ENCODE measurements around the gene TRIO.

Gene TRIO

DNA sequence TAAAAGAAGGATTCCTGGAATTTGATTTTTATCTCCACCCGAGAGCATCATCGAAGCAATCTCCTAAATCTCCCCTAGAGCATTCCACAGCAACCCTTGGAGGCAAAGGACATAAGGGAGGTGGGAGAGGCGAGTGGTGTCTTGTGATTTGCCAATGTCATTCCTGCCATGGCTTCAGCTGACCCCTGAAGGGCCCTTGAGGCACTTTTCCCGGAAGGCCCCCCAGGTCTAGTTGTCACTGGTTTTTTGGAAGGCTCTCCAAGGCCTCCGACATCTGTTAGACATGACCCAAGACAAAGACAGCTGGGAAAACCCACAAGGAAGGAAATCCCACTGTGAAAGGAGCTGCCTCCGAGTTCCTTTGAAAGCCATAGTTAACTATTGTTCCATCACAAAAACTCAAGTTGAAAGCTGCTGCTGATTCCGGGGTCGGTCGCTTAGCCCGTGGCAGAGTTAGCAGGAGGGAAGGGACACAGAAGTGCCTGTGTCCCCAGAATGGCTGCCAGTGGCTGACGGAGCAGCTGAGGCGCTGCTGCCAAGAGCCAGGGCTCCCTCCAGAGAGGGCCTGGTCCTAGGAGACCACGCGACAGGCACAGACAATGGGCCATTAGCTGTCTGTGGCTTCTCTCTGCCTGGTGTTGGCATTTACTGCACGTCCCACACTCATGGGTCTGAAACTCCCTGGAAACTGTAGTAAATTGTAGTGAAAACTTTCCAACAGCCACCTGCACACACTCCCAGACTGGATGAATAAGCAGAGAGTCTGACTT is 24.4 kb upstream of the TRIO start:
- Histone ChIP-seq H3K36me3 (ENCODE audit: low read length) (no peaks in the 10 kb centered on the region), H3K9me2 (replicated peaks; ENCODE audit: insufficient read depth, low read length) (no peaks in the 10 kb centered on the region), H3K27me3 (ENCODE audit: low read length) (no peaks in the 10 kb centered on the region), H3F3A (ENCODE audit: insufficient read depth) (no peaks in the 10 kb centered on the region), H3K9me3 (ENCODE audit: insufficient read depth, low read length) (no peaks in the 10 kb centered on the region), H3K9ac (ENCODE audit: low read length) (no peak overlapping the region), H3K79me2 (ENCODE audit: insufficient read depth, low read length) (no peaks in the 10 kb centered on the region), H2AFZ (ENCODE audit: low read depth, low read length, severe bottlenecking) (no peak overlapping the region), H3K4me2 (ENCODE audit: low read depth, low read length, poor library complexity, severe bottlenecking) (no peak overlapping the region), H3K4me3 (ENCODE audit: insufficient read depth, low read length, poor library complexity, severe bottlenecking) (no peak overlapping the region), H4K20me1 (ENCODE audit: low read depth, low read length) (no peaks in the 10 kb centered on the region), H3K27ac (ENCODE audit: low read depth, low read length) (no peak overlapping the region)
- no peak for TF ChIP-seq EZH2phosphoT487 (conservative IDR thresholded peaks at IDR 0.05; ENCODE audit: low read length)
- TF ChIP-seq, protein P1, sequence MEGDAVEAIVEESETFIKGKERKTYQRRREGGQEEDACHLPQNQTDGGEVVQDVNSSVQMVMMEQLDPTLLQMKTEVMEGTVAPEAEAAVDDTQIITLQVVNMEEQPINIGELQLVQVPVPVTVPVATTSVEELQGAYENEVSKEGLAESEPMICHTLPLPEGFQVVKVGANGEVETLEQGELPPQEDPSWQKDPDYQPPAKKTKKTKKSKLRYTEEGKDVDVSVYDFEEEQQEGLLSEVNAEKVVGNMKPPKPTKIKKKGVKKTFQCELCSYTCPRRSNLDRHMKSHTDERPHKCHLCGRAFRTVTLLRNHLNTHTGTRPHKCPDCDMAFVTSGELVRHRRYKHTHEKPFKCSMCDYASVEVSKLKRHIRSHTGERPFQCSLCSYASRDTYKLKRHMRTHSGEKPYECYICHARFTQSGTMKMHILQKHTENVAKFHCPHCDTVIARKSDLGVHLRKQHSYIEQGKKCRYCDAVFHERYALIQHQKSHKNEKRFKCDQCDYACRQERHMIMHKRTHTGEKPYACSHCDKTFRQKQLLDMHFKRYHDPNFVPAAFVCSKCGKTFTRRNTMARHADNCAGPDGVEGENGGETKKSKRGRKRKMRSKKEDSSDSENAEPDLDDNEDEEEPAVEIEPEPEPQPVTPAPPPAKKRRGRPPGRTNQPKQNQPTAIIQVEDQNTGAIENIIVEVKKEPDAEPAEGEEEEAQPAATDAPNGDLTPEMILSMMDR (IDR thresholded peaks at IDR 0.05; ENCODE audit: insufficient read depth, low read length, poor library complexity, severe bottlenecking): no peak

DNA sequence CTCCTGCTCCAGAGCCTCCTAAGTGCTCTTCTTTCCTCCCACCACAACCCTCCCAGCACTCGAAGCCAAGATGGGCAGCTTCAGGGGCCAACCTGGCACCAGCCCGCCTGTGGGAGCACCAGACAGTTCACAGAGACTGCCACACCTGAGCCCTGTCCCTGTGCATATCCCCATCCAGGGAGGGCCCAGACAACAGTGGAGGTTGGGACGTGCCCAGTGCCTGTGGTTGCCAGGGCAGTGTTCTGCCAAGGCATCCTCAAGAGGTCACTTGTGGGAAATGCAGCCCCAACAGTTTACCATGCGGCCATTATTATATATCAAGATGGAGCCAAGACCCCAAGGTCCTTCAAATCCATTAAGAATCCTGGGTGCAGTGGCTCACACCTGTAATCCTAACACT is 23.0 kb upstream of the TRIO start:
- no peaks in the 10 kb centered on the region for H3K27me3 ChIP-seq (ENCODE audit: low read length)
- no peaks in the 10 kb centered on the region for H3K9me2 ChIP-seq (replicated peaks; ENCODE audit: insufficient read depth, low read length)
- TF ChIP-seq, protein P1 (IDR thresholded peaks at IDR 0.05; ENCODE audit: insufficient read depth, low read length, poor library complexity, severe bottlenecking): no peak
- TF ChIP-seq EZH2phosphoT487 (conservative IDR thresholded peaks at IDR 0.05; ENCODE audit: low read length): no peak
- H3K4me3 ChIP-seq (ENCODE audit: insufficient read depth, low read length, poor library complexity, severe bottlenecking): no peak overlapping the region
- no peak overlapping the region for H2AFZ ChIP-seq (ENCODE audit: low read depth, low read length, severe bottlenecking)
- H3K79me2 ChIP-seq (ENCODE audit: insufficient read depth, low read length): no peaks in the 10 kb centered on the region
- no peak overlapping the region for H3K9ac ChIP-seq (ENCODE audit: low read length)
- H3K27ac ChIP-seq (ENCODE audit: low read depth, low read length): no peak overlapping the region
- no peaks in the 10 kb centered on the region for H4K20me1 ChIP-seq (ENCODE audit: low read depth, low read length)
- H3K36me3 ChIP-seq (ENCODE audit: low read length): no peaks in the 10 kb centered on the region
- H3K9me3 ChIP-seq (ENCODE audit: insufficient read depth, low read length): no peaks in the 10 kb centered on the region
- no peak overlapping the region for H3K4me2 ChIP-seq (ENCODE audit: low read depth, low read length, poor library complexity, severe bottlenecking)
- H3F3A ChIP-seq (ENCODE audit: insufficient read depth): no peaks in the 10 kb centered on the region

DNA sequence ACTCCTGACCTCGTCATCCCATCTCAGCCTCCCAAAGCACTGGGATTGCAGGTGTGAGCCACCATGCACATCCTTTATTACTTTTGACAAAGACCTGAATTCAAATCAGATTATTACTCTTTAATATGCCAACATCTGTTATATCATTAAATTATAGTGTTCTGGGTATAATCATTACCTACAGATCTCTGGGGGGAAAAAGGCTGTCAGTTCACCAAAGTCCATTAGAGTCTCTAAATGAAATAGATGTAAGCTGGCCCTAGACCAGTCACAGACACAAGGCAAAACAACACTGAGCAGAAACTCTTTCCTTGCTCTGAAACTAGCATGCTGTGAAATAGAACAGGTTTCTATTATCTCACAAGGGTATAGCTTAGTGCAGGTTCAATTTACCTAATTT is 21.6 kb upstream of the TRIO start:
- Histone ChIP-seq H3K9me2 (replicated peaks; ENCODE audit: insufficient read depth, low read length) (no peaks in the 10 kb centered on the region), H3F3A (ENCODE audit: insufficient read depth) (no peaks in the 10 kb centered on the region), H3K4me2 (ENCODE audit: low read depth, low read length, poor library complexity, severe bottlenecking) (no peak overlapping the region), H3K4me3 (ENCODE audit: insufficient read depth, low read length, poor library complexity, severe bottlenecking) (no peak overlapping the region), H3K79me2 (ENCODE audit: insufficient read depth, low read length) (no peaks in the 10 kb centered on the region), H3K27ac (ENCODE audit: low read depth, low read length) (no peak overlapping the region), H3K9ac (ENCODE audit: low read length) (no peak overlapping the region), H3K9me3 (ENCODE audit: insufficient read depth, low read length) (no peaks in the 10 kb centered on the region), H3K36me3 (ENCODE audit: low read length) (no peaks in the 10 kb centered on the region), H3K27me3 (ENCODE audit: low read length) (no peaks in the 10 kb centered on the region), H2AFZ (ENCODE audit: low read depth, low read length, severe bottlenecking) (no peak overlapping the region), H4K20me1 (ENCODE audit: low read depth, low read length) (no peaks in the 10 kb centered on the region)
- TF ChIP-seq, protein P1 (IDR thresholded peaks at IDR 0.05; ENCODE audit: insufficient read depth, low read length, poor library complexity, severe bottlenecking): no peak
- TF ChIP-seq EZH2phosphoT487 (conservative IDR thresholded peaks at IDR 0.05; ENCODE audit: low read length): no peak
